ENCODE measurements around the gene MICALL2.

DNA sequence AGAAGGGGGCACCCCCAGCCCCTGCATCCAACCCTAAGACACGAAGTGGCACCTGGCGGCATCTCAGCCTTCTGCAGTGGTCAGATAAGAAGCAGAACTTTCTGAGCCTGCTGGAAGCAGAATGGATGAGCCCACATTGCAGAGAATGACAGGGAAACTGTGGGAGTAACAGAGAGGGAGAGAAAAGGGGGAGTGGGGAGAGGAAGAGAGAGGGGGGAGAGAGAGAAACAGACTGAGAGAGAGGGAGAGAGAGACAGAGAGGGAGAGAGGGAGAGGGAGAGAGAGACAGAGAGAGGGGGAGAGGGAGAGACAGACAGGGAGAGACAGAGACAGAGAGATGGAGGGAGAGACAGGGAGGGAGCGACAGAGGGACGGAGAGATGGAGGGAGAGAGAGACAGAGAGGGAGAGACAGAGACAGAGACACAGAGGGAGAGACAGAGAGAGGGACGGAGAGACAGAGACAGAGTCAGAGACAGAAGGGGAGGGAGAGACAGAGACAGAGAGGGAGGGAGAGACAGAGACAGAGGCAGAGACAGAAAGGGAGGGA is 35.9 kb downstream of the MICALL2 start:
- no peak for TF ChIP-seq RORB (CRISPR knock-in tag; IDR thresholded peaks at IDR 0.05)
- TF ChIP-seq, protein P1, sequence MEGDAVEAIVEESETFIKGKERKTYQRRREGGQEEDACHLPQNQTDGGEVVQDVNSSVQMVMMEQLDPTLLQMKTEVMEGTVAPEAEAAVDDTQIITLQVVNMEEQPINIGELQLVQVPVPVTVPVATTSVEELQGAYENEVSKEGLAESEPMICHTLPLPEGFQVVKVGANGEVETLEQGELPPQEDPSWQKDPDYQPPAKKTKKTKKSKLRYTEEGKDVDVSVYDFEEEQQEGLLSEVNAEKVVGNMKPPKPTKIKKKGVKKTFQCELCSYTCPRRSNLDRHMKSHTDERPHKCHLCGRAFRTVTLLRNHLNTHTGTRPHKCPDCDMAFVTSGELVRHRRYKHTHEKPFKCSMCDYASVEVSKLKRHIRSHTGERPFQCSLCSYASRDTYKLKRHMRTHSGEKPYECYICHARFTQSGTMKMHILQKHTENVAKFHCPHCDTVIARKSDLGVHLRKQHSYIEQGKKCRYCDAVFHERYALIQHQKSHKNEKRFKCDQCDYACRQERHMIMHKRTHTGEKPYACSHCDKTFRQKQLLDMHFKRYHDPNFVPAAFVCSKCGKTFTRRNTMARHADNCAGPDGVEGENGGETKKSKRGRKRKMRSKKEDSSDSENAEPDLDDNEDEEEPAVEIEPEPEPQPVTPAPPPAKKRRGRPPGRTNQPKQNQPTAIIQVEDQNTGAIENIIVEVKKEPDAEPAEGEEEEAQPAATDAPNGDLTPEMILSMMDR (IDR thresholded peaks at IDR 0.05), result no peak
- TF ChIP-seq, protein P2, sequence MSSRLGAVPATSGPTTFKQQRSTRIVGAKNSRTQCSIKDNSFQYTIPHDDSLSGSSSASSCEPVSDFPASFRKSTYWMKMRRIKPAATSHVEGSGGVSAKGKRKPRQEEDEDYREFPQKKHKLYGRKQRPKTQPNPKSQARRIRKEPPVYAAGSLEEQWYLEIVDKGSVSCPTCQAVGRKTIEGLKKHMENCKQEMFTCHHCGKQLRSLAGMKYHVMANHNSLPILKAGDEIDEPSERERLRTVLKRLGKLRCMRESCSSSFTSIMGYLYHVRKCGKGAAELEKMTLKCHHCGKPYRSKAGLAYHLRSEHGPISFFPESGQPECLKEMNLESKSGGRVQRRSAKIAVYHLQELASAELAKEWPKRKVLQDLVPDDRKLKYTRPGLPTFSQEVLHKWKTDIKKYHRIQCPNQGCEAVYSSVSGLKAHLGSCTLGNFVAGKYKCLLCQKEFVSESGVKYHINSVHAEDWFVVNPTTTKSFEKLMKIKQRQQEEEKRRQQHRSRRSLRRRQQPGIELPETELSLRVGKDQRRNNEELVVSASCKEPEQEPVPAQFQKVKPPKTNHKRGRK (CRISPR knock-in tag; IDR thresholded peaks at IDR 0.05; ENCODE audit: borderline replicate concordance), result no peak
- TF ChIP-seq NFYB (CRISPR knock-in tag; conservative IDR thresholded peaks at IDR 0.05; ENCODE audit: low read depth), result no peak
- TF ChIP-seq CREM (CRISPR knock-in tag; IDR thresholded peaks at IDR 0.05), result no peak
- TF ChIP-seq IRF2 (CRISPR knock-in tag; IDR thresholded peaks at IDR 0.05; ENCODE audit: borderline replicate concordance, low read depth), result no peak
- TF ChIP-seq ZNF317 (CRISPR knock-in tag; IDR thresholded peaks at IDR 0.05; ENCODE audit: borderline replicate concordance, low read depth), result no peak
- TF ChIP-seq, protein P3, sequence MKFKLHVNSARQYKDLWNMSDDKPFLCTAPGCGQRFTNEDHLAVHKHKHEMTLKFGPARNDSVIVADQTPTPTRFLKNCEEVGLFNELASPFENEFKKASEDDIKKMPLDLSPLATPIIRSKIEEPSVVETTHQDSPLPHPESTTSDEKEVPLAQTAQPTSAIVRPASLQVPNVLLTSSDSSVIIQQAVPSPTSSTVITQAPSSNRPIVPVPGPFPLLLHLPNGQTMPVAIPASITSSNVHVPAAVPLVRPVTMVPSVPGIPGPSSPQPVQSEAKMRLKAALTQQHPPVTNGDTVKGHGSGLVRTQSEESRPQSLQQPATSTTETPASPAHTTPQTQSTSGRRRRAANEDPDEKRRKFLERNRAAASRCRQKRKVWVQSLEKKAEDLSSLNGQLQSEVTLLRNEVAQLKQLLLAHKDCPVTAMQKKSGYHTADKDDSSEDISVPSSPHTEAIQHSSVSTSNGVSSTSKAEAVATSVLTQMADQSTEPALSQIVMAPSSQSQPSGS (CRISPR knock-in tag; IDR thresholded peaks at IDR 0.05; ENCODE audit: borderline replicate concordance, low read depth), result no peak
- TF ChIP-seq TCF7 (CRISPR knock-in tag; IDR thresholded peaks at IDR 0.05; ENCODE audit: low read depth), result no peak
- TF ChIP-seq TEAD4 (CRISPR knock-in tag; IDR thresholded peaks at IDR 0.05), result no peak
- no peak for TF ChIP-seq ZNF416 (CRISPR knock-in tag; IDR thresholded peaks at IDR 0.05)
